Activated effector memory CD4-positive, alpha-beta T cell treated with anti-CD3 and anti-CD28 coated beads, Interleukin-2, amount 50 U/mL, for 16 hours (primary cell): ENCODE data around the gene GPR6.
A peak's percentile ranks its signal among the peaks of the same experiment; 100 is the strongest.

Experiments used
- DNase-seq: peaks from one replicate; pipeline ENCODE4 v3.0.0-alpha.2; 2020

GPR6 gene

GRCh38 chr6:109978174-109979032, at the start of gene GPR6:
TSS of gene GPR6 (plus strand) at chr6:109978311. CDS start at chr6:109979113, 802 bp downstream.
- DNase-seq, result peak; percentile 69

GRCh38 chr6:109934293-109934692, 43.8 kb upstream of the GPR6 start:
- no peak for DNase-seq

GRCh38 chr6:109939654-109940053, 38.5 kb upstream of the GPR6 start:
- DNase-seq, result no peak

- no peak for DNase-seq
Measured at GRCh38 chr6:109944448-109944847, 33.7 kb upstream of the GPR6 start.

GRCh38 chr6:109945091-109945490, 33.0 kb upstream of the GPR6 start:
- no peak for DNase-seq

GRCh38 chr6:109946979-109947378, 31.1 kb upstream of the GPR6 start:
- no peak for DNase-seq

- no peak for DNase-seq
Measured at GRCh38 chr6:109949281-109950065, 28.6 kb upstream of the GPR6 start.

- DNase-seq, result no peak
Measured at GRCh38 chr6:109955491-109955890, 22.6 kb upstream of the GPR6 start.

GRCh38 chr6:109958626-109959025, 19.5 kb upstream of the GPR6 start:
- no peak for DNase-seq

GRCh38 chr6:109961611-109962041, 16.5 kb upstream of the GPR6 start:
- DNase-seq, result no peak

- DNase-seq, result no peak
Measured at GRCh38 chr6:109962271-109962670, 15.8 kb upstream of the GPR6 start.

GRCh38 chr6:109963598-109964170, 14.4 kb upstream of the GPR6 start:
- no peak for DNase-seq

GRCh38 chr6:109964949-109965348, 13.2 kb upstream of the GPR6 start:
- no peak for DNase-seq

GRCh38 chr6:109966299-109966698, 11.8 kb upstream of the GPR6 start:
- no peak for DNase-seq

GRCh38 chr6:109977791-109978173, 329 bp upstream of the GPR6 start:
- no peak for DNase-seq

GRCh38 chr6:109979033-109979921, 1.2 kb downstream of the GPR6 start:
- DNase-seq, result no peak

- no peak for DNase-seq
Measured at GRCh38 chr6:109984410-109984809, 6.3 kb downstream of the GPR6 start.

- DNase-seq, result no peak
Measured at GRCh38 chr6:109987196-109987595, 9.1 kb downstream of the GPR6 start.

GRCh38 chr6:109991201-109992101, 13.3 kb downstream of the GPR6 start:
- no peak for DNase-seq

GRCh38 chr6:109998159-109998785, 20.2 kb downstream of the GPR6 start:
- no peak for DNase-seq

GRCh38 chr6:109999740-110000139, 21.6 kb downstream of the GPR6 start:
- no peak for DNase-seq
